Measurements from ENCODE around the gene KDM3B.

KDM3B gene

DNA sequence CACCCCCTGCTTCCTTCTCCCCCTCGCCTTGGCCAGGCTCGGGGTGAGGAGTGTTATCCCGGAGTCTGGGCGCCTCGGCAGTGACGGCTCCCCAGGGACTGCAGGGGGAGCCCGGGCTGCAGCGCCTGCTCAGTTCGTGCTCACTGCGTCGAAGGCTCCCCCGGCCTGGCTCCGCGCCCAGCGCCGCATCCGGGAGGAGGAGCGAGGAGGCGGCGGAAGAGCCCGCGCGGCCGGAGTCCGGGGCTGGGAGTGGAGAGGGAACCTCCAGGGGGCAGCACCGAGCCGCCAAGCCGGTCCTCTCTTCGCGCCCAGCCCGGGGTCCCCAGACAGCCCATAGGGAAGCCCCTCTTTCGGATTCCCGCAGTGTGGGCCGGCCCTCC, 111.5 kb downstream of the KDM3B start:
- Histone ChIP-seq H3K27me3 (ENCODE audit: insufficient read depth, low read length) (no peaks in the 10 kb centered on the region), H3K4me1 (ENCODE audit: insufficient read depth, low read length) (peaks cover 18% of the 10 kb centered on the region), H3K36me3 (ENCODE audit: insufficient read depth, low read length) (no peaks in the 10 kb centered on the region), H3K9me3 (ENCODE audit: low read length) (no peaks in the 10 kb centered on the region), H3K4me3 (ENCODE audit: low read length) (peak overlapping the region; percentile 90), H2AFZ (ENCODE audit: low read depth, low read length) (peak overlapping the region; percentile 93)

GRCh38 chr5:138464388-138465260, 112.1 kb downstream of the KDM3B start:
- no peaks in the 10 kb centered on the region for H3K36me3 ChIP-seq (ENCODE audit: insufficient read depth, low read length)
- H3K27me3 ChIP-seq (ENCODE audit: insufficient read depth, low read length), result no peaks in the 10 kb centered on the region
- H2AFZ ChIP-seq (ENCODE audit: low read depth, low read length), result peak overlapping the region; percentile 93
- H3K4me1 ChIP-seq (ENCODE audit: insufficient read depth, low read length), result peaks cover 18% of the 10 kb centered on the region
- H3K9me3 ChIP-seq (ENCODE audit: low read length), result no peaks in the 10 kb centered on the region
- peak overlapping the region; percentile 90 for H3K4me3 ChIP-seq (ENCODE audit: low read length)

DNA sequence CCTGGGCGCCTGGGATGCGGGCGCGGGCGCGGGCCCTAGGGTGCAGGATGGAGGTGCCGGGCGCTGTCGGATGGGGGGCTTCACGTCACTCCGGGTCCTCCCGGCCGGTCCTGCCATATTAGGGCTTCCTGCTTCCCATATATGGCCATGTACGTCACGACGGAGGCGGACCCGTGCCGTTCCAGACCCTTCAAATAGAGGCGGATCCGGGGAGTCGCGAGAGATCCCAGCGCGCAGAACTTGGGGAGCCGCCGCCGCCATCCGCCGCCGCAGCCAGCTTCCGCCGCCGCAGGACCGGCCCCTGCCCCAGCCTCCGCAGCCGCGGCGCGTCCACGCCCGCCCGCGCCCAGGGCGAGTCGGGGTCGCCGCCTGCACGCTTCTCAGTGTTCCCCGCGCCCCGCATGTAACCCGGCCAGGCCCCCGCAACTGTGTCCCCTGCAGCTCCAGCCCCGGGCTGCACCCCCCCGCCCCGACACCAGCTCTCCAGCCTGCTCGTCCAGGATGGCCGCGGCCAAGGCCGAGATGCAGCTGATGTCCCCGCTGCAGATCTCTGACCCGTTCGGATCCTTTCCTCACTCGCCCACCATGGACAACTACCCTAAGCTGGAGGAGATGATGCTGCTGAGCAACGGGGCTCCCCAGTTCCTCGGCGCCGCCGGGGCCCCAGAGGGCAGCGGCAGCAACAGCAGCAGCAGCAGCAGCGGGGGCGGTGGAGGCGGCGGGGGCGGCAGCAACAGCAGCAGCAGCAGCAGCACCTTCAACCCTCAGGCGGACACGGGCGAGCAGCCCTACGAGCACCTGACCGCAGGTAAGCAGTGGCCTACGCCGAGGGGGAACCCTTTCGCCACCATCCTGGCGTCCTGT, 113.0 kb downstream of the KDM3B start, which contains the start of gene EGR1:
TSS of gene EGR1 (plus strand) at position 219 of the 864 bp plus-strand sequence. CDS start at position 502, 283 bp downstream.
- H3K27me3 ChIP-seq (ENCODE audit: insufficient read depth, low read length), result no peaks in the 10 kb centered on the region
- no peaks in the 10 kb centered on the region for H3K9me3 ChIP-seq (ENCODE audit: low read length)
- H2AFZ ChIP-seq (ENCODE audit: low read depth, low read length), result peak within 1 kb of the TSS; percentile 93
- no peaks in the 10 kb centered on the region for H3K36me3 ChIP-seq (ENCODE audit: insufficient read depth, low read length)
- peaks cover 18% of the 10 kb centered on the region for H3K4me1 ChIP-seq (ENCODE audit: insufficient read depth, low read length)
- H3K4me3 ChIP-seq (ENCODE audit: low read length), result peak within 1 kb of the TSS; percentile 90

GRCh38 chr5:138466125-138466899, 113.8 kb downstream of the KDM3B start:
- peaks cover 18% of the 10 kb centered on the region for H3K4me1 ChIP-seq (ENCODE audit: insufficient read depth, low read length)
- H3K36me3 ChIP-seq (ENCODE audit: insufficient read depth, low read length), result no peaks in the 10 kb centered on the region
- H3K9me3 ChIP-seq (ENCODE audit: low read length), result no peaks in the 10 kb centered on the region
- no peaks in the 10 kb centered on the region for H3K27me3 ChIP-seq (ENCODE audit: insufficient read depth, low read length)
- peak overlapping the region; percentile 90 for H3K4me3 ChIP-seq (ENCODE audit: low read length)
- no peak overlapping the region for H2AFZ ChIP-seq (ENCODE audit: low read depth, low read length)

DNA sequence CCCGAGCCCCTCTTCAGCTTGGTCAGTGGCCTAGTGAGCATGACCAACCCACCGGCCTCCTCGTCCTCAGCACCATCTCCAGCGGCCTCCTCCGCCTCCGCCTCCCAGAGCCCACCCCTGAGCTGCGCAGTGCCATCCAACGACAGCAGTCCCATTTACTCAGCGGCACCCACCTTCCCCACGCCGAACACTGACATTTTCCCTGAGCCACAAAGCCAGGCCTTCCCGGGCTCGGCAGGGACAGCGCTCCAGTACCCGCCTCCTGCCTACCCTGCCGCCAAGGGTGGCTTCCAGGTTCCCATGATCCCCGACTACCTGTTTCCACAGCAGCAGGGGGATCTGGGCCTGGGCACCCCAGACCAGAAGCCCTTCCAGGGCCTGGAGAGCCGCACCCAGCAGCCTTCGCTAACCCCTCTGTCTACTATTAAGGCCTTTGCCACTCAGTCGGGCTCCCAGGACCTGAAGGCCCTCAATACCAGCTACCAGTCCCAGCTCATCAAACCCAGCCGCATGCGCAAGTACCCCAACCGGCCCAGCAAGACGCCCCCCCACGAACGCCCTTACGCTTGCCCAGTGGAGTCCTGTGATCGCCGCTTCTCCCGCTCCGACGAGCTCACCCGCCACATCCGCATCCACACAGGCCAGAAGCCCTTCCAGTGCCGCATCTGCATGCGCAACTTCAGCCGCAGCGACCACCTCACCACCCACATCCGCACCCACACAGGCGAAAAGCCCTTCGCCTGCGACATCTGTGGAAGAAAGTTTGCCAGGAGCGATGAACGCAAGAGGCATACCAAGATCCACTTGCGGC, 114.6 kb downstream of the KDM3B start:
- no peak overlapping the region for H2AFZ ChIP-seq (ENCODE audit: low read depth, low read length)
- peak overlapping the region; percentile 90 for H3K4me3 ChIP-seq (ENCODE audit: low read length)
- no peaks in the 10 kb centered on the region for H3K36me3 ChIP-seq (ENCODE audit: insufficient read depth, low read length)
- peaks cover 18% of the 10 kb centered on the region for H3K4me1 ChIP-seq (ENCODE audit: insufficient read depth, low read length)
- H3K27me3 ChIP-seq (ENCODE audit: insufficient read depth, low read length), result no peaks in the 10 kb centered on the region
- H3K9me3 ChIP-seq (ENCODE audit: low read length), result no peaks in the 10 kb centered on the region

DNA sequence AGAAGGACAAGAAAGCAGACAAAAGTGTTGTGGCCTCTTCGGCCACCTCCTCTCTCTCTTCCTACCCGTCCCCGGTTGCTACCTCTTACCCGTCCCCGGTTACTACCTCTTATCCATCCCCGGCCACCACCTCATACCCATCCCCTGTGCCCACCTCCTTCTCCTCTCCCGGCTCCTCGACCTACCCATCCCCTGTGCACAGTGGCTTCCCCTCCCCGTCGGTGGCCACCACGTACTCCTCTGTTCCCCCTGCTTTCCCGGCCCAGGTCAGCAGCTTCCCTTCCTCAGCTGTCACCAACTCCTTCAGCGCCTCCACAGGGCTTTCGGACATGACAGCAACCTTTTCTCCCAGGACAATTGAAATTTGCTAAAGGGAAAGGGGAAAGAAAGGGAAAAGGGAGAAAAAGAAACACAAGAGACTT, 115.2 kb downstream of the KDM3B start:
- Histone ChIP-seq H3K4me3 (ENCODE audit: low read length) (no peak overlapping the region), H3K4me1 (ENCODE audit: insufficient read depth, low read length) (peaks cover 18% of the 10 kb centered on the region), H3K9me3 (ENCODE audit: low read length) (no peaks in the 10 kb centered on the region), H3K27me3 (ENCODE audit: insufficient read depth, low read length) (no peaks in the 10 kb centered on the region), H3K36me3 (ENCODE audit: insufficient read depth, low read length) (no peaks in the 10 kb centered on the region), H2AFZ (ENCODE audit: low read depth, low read length) (no peak overlapping the region)

DNA sequence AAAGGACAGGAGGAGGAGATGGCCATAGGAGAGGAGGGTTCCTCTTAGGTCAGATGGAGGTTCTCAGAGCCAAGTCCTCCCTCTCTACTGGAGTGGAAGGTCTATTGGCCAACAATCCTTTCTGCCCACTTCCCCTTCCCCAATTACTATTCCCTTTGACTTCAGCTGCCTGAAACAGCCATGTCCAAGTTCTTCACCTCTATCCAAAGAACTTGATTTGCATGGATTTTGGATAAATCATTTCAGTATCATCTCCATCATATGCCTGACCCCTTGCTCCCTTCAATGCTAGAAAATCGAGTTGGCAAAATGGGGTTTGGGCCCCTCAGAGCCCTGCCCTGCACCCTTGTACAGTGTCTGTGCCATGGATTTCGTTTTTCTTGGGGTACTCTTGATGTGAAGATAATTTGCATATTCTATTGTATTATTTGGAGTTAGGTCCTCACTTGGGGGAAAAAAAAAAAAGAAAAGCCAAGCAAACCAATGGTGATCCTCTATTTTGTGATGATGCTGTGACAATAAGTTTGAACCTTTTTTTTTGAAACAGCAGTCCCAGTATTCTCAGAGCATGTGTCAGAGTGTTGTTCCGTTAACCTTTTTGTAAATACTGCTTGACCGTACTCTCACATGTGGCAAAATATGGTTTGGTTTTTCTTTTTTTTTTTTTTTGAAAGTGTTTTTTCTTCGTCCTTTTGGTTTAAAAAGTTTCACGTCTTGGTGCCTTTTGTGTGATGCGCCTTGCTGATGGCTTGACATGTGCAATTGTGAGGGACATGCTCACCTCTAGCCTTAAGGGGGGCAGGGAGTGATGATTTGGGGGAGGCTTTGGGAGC, 115.9 kb downstream of the KDM3B start:
- Histone ChIP-seq H3K36me3 (ENCODE audit: insufficient read depth, low read length) (no peaks in the 10 kb centered on the region), H2AFZ (ENCODE audit: low read depth, low read length) (no peak overlapping the region), H3K27me3 (ENCODE audit: insufficient read depth, low read length) (no peaks in the 10 kb centered on the region), H3K9me3 (ENCODE audit: low read length) (no peaks in the 10 kb centered on the region), H3K4me1 (ENCODE audit: insufficient read depth, low read length) (peaks cover 16% of the 10 kb centered on the region), H3K4me3 (ENCODE audit: low read length) (no peak overlapping the region)

DNA sequence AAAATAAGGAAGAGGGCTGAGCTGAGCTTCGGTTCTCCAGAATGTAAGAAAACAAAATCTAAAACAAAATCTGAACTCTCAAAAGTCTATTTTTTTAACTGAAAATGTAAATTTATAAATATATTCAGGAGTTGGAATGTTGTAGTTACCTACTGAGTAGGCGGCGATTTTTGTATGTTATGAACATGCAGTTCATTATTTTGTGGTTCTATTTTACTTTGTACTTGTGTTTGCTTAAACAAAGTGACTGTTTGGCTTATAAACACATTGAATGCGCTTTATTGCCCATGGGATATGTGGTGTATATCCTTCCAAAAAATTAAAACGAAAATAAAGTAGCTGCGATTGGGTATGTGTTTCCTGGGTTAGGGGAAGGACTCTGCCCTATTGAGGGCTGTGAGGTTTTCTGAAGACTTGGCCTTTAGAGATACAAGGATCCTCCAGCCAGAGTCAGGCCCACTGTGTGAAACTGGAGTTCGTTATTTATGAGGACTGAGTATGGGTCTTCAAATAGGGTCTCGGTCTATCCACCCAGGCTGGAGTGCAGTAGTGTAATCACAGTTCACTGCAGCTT, 116.6 kb downstream of the KDM3B start:
- Histone ChIP-seq H2AFZ (ENCODE audit: low read depth, low read length) (no peak overlapping the region), H3K9me3 (ENCODE audit: low read length) (no peaks in the 10 kb centered on the region), H3K27me3 (ENCODE audit: insufficient read depth, low read length) (no peaks in the 10 kb centered on the region), H3K4me3 (ENCODE audit: low read length) (no peak overlapping the region), H3K36me3 (ENCODE audit: insufficient read depth, low read length) (no peaks in the 10 kb centered on the region), H3K4me1 (ENCODE audit: insufficient read depth, low read length) (peaks cover 12% of the 10 kb centered on the region)

DNA sequence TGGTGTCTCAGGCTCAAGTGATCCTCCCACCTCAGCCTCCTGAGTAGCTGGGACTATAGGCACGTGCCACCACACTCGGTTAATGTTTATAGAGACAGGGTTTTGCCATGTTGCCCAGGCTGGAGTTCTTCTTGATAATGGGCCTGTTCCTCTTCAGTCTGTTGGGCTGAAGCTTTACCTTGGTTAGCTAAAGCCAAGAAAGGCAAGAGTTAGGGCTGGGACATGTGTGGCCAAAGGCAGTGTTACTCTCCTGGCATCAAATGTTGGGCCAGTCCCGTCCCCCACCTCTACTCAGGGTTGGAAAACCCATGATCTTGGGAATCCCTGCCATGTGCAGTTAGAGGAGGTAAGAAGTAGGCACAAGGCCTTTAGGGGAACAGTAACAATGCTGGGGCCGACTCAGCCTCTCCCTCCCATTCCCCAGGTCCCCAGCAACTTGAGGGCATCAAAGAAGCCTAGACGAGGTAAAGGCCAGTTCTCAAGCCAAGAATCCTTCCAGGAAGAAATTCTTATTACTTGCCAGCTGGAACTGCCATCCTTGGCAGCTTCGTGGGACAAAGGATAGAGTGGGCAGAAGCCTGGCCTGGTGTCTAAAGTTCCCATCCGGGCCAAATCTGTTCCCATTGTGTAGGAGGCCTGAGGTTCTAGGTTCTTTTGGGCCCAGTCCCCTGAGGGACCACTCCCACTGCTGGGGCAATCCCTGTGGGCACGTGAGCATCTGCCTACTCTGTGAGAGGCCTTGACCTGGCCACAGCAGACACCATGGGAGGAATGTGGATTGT, 117.2 kb downstream of the KDM3B start:
- peaks cover 12% of the 10 kb centered on the region for H3K4me1 ChIP-seq (ENCODE audit: insufficient read depth, low read length)
- no peaks in the 10 kb centered on the region for H3K9me3 ChIP-seq (ENCODE audit: low read length)
- no peak overlapping the region for H3K4me3 ChIP-seq (ENCODE audit: low read length)
- H2AFZ ChIP-seq (ENCODE audit: low read depth, low read length), result no peak overlapping the region
- H3K27me3 ChIP-seq (ENCODE audit: insufficient read depth, low read length), result no peaks in the 10 kb centered on the region
- H3K36me3 ChIP-seq (ENCODE audit: insufficient read depth, low read length), result no peaks in the 10 kb centered on the region

- Histone ChIP-seq H3K4me1 (ENCODE audit: insufficient read depth, low read length) (peaks cover 12% of the 10 kb centered on the region), H3K27me3 (ENCODE audit: insufficient read depth, low read length) (no peaks in the 10 kb centered on the region), H3K36me3 (ENCODE audit: insufficient read depth, low read length) (no peaks in the 10 kb centered on the region), H3K9me3 (ENCODE audit: low read length) (no peaks in the 10 kb centered on the region), H3K4me3 (ENCODE audit: low read length) (no peak overlapping the region), H2AFZ (ENCODE audit: low read depth, low read length) (no peak overlapping the region)
Measured at GRCh38 chr5:138470322-138471051, 118.0 kb downstream of the KDM3B start.
